ENCODE results near the gene ANO1.

ANO1 gene

GRCh38 chr11:70167120-70167519 lies 89.0 kb downstream of the ANO1 start:
- no peak for TF ChIP-seq FOXM1 (IDR thresholded peaks at IDR 0.05; ENCODE audit: borderline replicate concordance, low read depth)
- TF ChIP-seq MAX (IDR thresholded peaks at IDR 0.05), result no peak
- no peak for TF ChIP-seq ZBTB7A (IDR thresholded peaks at IDR 0.05; ENCODE audit: low read depth)
- TF ChIP-seq CREB1 (IDR thresholded peaks at IDR 0.05; ENCODE audit: low read depth), result no peak
- no peak for TF ChIP-seq REST (IDR thresholded peaks at IDR 0.05; ENCODE audit: low read depth)
- no peak for TF ChIP-seq TCF12 (IDR thresholded peaks at IDR 0.05; ENCODE audit: low read depth)
- TF ChIP-seq CEBPB (IDR thresholded peaks at IDR 0.05), result no peak
- TF ChIP-seq USF1 (IDR thresholded peaks at IDR 0.05), result no peak
- TF ChIP-seq NFIC (IDR thresholded peaks at IDR 0.05), result no peak
- no peak for TF ChIP-seq TAF1 (IDR thresholded peaks at IDR 0.05; ENCODE audit: low read depth)
- TF ChIP-seq YY1 (IDR thresholded peaks at IDR 0.05; ENCODE audit: low read depth), result no peak
- no peak for TF ChIP-seq RAD21 (IDR thresholded peaks at IDR 0.05; ENCODE audit: low read depth)
- TF ChIP-seq EGR1 (IDR thresholded peaks at IDR 0.05), result no peak
- TF ChIP-seq TEAD4 (IDR thresholded peaks at IDR 0.05), result no peak
- no peak for TF ChIP-seq EP300 (IDR thresholded peaks at IDR 0.05; ENCODE audit: borderline replicate concordance)

GRCh38 chr11:70167723-70168404 lies 89.7 kb downstream of the ANO1 start:
- TF ChIP-seq RAD21 (IDR thresholded peaks at IDR 0.05; ENCODE audit: low read depth) (no peak), NFIC (IDR thresholded peaks at IDR 0.05) (no peak), ZBTB7A (IDR thresholded peaks at IDR 0.05; ENCODE audit: low read depth) (no peak), REST (IDR thresholded peaks at IDR 0.05; ENCODE audit: low read depth) (no peak), EGR1 (IDR thresholded peaks at IDR 0.05) (no peak), USF1 (IDR thresholded peaks at IDR 0.05) (no peak), YY1 (IDR thresholded peaks at IDR 0.05; ENCODE audit: low read depth) (no peak)

GRCh38 chr11:70168405-70168754 lies 90.3 kb downstream of the ANO1 start:
- TF ChIP-seq EGR1 (IDR thresholded peaks at IDR 0.05) (no peak), YY1 (IDR thresholded peaks at IDR 0.05; ENCODE audit: low read depth) (no peak), TCF12 (IDR thresholded peaks at IDR 0.05; ENCODE audit: low read depth) (no peak), USF1 (IDR thresholded peaks at IDR 0.05) (no peak), NFIC (IDR thresholded peaks at IDR 0.05) (no peak), RAD21 (IDR thresholded peaks at IDR 0.05; ENCODE audit: low read depth) (no peak), ZBTB7A (IDR thresholded peaks at IDR 0.05; ENCODE audit: low read depth) (no peak), TAF1 (IDR thresholded peaks at IDR 0.05; ENCODE audit: low read depth) (no peak), REST (IDR thresholded peaks at IDR 0.05; ENCODE audit: low read depth) (no peak), CEBPB (IDR thresholded peaks at IDR 0.05) (no peak), TEAD4 (IDR thresholded peaks at IDR 0.05) (no peak), EP300 (IDR thresholded peaks at IDR 0.05; ENCODE audit: borderline replicate concordance) (no peak), FOXM1 (IDR thresholded peaks at IDR 0.05; ENCODE audit: borderline replicate concordance, low read depth) (no peak), CREB1 (IDR thresholded peaks at IDR 0.05; ENCODE audit: low read depth) (no peak), MAX (IDR thresholded peaks at IDR 0.05) (no peak)

- no peak for TF ChIP-seq CEBPB (IDR thresholded peaks at IDR 0.05)
- no peak for TF ChIP-seq USF1 (IDR thresholded peaks at IDR 0.05)
- TF ChIP-seq EP300 (IDR thresholded peaks at IDR 0.05; ENCODE audit: borderline replicate concordance), result no peak
- TF ChIP-seq REST (IDR thresholded peaks at IDR 0.05; ENCODE audit: low read depth), result no peak
- no peak for TF ChIP-seq TEAD4 (IDR thresholded peaks at IDR 0.05)
- TF ChIP-seq ZBTB7A (IDR thresholded peaks at IDR 0.05; ENCODE audit: low read depth), result no peak
- no peak for TF ChIP-seq NFIC (IDR thresholded peaks at IDR 0.05)
- TF ChIP-seq RAD21 (IDR thresholded peaks at IDR 0.05; ENCODE audit: low read depth), result no peak
- no peak for TF ChIP-seq TCF12 (IDR thresholded peaks at IDR 0.05; ENCODE audit: low read depth)
- TF ChIP-seq TAF1 (IDR thresholded peaks at IDR 0.05; ENCODE audit: low read depth), result no peak
- no peak for TF ChIP-seq YY1 (IDR thresholded peaks at IDR 0.05; ENCODE audit: low read depth)
- TF ChIP-seq FOXM1 (IDR thresholded peaks at IDR 0.05; ENCODE audit: borderline replicate concordance, low read depth), result no peak
- TF ChIP-seq MAX (IDR thresholded peaks at IDR 0.05), result no peak
- TF ChIP-seq CREB1 (IDR thresholded peaks at IDR 0.05; ENCODE audit: low read depth), result no peak
- TF ChIP-seq EGR1 (IDR thresholded peaks at IDR 0.05), result no peak
Observed at GRCh38 chr11:70169127-70169526, 91.0 kb downstream of the ANO1 start.

Data from Ishikawa (cell line).